Sigmoid colon (tissue), 4 donors: Measurements from ENCODE around the gene PRKG1.

Source experiments
- CTCF ChIP-seq, 4 experiments: fragments of 450-650 bp in 3 of 4; fragments of 200-600 bp in 1 of 4; IDR thresholded peaks; one replicate each; pipeline ENCODE4 v1.5.1; 2016 to 2019; ENCODE audit warnings: antibody characterized with exemption in 4 of 4, mild to moderate bottlenecking in 3 of 4, moderate library complexity in 2 of 4
- EP300 ChIP-seq, 4 donors: sonication (generic); formaldehyde crosslinking; IDR thresholded peaks; one replicate each; pipeline ENCODE4 v1.6.1; 2017; ENCODE audit warnings: antibody characterized with exemption in 4 of 4
- POLR2A ChIP-seq, 2 donors: fragments of 450-650 bp; IDR thresholded peaks; one replicate each; pipeline ENCODE4 v1.6.1; 2016; ENCODE audit warnings: antibody characterized with exemption in 2 of 2, mild to moderate bottlenecking in 2 of 2, moderate library complexity in 2 of 2
- POLR2AphosphoS5 ChIP-seq, 4 donors: sonication (generic); formaldehyde crosslinking; IDR thresholded peaks; one replicate each; pipeline ENCODE4 v1.6.1; 2017; ENCODE audit warnings: antibody characterized with exemption in 4 of 4

DNA sequence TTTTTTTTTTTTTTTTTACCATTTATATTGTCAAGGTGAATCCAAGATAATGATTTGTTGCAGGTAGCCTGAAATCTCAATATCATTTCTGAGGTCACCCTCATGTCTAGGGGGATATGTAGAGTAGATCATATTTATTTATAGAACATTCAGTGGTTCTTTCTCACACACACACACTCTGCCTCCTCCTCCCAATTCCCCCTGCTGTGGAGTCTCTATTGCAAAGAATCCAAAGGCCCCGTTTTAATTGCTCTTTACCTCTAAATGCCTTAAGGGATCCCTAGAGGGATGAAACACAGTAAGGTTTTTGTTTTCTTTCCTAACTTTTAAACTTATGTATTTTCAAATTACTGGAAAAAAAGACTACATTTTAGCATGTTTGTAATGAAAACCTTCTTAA, 170.0 kb downstream of the PRKG1 start:
- no peak for TF ChIP-seq POLR2A (IDR thresholded peaks at IDR 0.05)
- TF ChIP-seq CTCF (IDR thresholded peaks at IDR 0.05) = no peak
- TF ChIP-seq EP300 (IDR thresholded peaks at IDR 0.05) = no peak
- TF ChIP-seq POLR2AphosphoS5 (IDR thresholded peaks at IDR 0.05) = no peak
